ENCODE measurements around the gene ELL.

ELL gene

DNA sequence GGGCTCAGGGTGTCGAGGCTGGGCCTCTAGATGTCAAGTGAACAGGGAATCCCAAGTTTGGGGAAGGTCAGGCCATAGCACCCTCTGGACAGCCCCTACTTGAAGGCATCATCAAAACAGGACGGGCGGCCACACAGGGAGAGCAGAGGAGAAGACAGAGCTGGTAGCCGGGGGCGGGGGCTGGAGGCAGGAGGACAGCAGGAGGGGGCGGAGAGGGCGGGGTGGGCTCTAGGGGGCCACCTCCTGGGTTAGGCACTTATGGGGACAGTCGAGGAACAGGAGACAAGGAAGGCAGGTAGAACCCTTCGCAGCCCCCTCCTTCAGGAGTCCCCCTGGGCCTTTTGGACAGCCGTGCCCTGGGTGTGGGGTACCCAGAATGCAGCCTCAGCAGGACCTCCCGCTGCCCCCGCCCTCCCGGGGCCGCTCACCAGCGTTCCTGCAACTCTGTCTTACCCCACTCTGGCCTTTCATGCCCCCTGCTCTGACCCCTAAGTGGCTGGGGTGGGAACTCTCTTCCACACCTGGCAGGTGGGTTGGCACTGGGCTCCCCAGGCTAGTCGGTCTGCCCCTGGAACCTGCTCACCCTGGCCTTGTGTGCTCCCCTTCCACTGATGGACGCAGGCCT, 96.9 kb downstream of the ELL start:
- in situ Hi-C loops (cut with HindIII; ENCODE audit: low sequenced_read_pairs): no loop called here

DNA sequence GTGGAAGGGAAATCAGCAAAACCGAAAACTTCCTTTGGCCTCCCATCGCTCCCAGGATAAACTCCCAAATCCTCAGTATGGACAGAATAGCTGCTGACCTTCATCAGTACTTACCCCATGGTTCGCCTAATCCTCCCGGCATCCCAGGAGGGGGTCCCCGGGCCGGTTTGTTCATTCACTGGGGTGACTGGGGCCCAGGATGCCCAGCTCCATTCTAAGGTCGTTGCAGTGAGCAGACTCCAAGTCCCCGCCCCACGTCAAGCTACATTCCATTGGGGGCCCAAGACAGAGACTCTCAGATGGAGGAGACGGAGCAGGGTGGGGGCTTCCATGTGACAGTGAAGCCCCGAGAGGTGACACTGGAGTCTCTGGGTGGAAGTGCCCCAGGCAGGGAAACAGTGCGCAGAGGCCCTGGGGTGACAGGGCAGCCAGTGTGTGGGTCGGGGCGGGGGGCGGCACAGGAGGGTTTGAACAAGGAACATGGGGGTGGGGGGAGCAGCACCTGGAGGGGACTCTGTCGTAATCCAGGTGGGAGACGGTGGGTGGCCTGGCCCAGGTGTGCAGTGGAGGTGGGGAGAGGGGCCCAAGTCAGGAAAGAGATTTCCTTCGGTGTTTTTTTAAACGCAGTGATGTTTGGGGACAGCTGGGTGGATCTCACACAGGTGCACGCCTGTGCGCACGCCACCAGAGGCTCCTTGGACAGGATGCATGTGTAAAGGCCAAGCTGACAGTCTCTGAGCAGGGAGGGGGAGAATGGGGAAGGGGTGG, 97.6 kb downstream of the ELL start:
- in situ Hi-C loops (cut with HindIII; ENCODE audit: low sequenced_read_pairs): no loop called here

- in situ Hi-C loops (cut with HindIII; ENCODE audit: low sequenced_read_pairs): no loop called here
Measured at GRCh38 chr19:18423258-18424020, 98.4 kb downstream of the ELL start.

DNA sequence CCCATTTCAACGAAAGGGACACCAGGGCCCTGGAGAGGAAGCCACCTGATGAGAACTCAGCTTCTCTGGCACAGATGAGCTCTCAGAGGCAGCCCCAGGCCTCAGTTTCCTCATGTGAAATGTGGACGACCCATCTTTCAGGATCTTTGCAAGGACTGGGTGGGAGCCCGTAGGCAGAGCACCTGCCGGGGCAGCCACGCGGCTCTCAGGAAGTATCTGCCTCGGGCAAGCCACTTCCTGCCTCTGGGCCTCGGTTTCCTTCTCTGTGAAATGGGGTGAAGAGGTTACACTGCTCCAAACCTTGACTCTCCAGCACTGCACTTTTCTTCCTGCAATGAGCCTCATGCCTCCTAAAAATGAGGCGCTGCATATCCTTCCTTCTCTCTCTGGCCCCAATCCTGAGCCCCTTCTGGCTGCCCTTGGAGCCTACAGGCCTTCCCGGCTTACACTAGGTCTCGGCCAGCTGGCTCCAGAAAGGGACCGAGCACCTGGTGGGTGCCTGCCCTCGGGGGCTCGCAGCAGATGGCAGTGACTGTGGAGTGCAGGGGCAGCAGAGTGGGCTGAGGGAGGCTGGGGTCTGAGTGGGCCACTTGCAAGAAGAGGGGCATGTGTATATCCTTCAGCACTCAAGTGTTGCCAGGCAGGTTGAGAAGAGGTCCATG, 99.2 kb downstream of the ELL start:
- in situ Hi-C loops (cut with HindIII; ENCODE audit: low sequenced_read_pairs): no loop called here

DNA sequence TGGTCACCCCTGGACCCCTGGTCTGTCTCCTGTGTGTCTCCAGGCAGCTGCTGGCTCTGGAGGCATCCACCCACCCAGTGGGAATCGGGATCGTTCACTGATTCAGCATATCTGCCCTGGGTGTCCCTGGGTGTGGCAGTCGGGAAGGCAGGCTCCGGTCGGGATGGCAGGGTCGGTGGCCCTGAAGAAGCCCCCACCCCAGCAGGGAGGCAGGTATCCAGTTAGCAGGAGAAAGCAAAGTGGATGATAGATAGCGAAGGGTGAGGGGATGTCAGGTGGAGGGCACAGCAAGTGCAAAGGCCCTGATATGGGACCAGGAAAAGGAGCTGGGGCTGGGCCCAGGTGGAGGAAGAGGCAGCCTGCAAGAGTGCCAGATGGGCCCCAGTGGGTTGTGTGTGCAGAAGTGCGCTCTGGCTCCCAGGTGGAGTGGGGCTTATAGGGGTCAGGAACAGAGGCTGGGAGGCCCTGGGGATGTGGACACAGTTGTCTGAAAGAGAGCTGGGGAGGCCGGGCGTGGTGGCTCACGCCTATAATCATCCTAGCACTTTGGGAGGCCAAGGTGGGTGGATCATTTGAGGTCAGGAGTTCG, 100.4 kb downstream of the ELL start:
- in situ Hi-C loops (cut with HindIII; ENCODE audit: low sequenced_read_pairs): no loop called here

DNA sequence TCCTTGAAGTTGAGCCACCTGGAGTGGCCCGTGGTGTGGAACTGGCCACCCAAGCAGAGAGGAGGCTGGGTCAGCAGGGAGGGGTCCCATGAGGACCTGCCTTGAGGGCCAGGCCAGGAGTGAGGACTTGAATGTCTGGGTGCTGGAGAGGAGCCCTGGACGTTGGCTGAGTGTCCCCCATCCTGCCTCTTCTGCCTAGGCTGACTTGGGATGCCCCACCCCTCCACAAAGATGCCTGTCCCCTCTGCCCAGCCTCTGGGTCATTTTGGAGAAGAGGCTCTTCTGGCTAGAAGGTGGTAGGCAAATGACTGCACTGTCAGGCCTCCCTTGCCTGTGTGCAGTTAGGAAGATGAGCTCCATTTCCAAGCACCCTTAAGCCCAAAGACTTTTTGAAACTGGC, 100.9 kb downstream of the ELL start:
- in situ Hi-C loops (cut with HindIII; ENCODE audit: low sequenced_read_pairs): no loop called here

GRCh38 chr19:18419699-18420460, 102.0 kb downstream of the ELL start:
- in situ Hi-C loops (cut with HindIII; ENCODE audit: low sequenced_read_pairs): no loop called here

DNA sequence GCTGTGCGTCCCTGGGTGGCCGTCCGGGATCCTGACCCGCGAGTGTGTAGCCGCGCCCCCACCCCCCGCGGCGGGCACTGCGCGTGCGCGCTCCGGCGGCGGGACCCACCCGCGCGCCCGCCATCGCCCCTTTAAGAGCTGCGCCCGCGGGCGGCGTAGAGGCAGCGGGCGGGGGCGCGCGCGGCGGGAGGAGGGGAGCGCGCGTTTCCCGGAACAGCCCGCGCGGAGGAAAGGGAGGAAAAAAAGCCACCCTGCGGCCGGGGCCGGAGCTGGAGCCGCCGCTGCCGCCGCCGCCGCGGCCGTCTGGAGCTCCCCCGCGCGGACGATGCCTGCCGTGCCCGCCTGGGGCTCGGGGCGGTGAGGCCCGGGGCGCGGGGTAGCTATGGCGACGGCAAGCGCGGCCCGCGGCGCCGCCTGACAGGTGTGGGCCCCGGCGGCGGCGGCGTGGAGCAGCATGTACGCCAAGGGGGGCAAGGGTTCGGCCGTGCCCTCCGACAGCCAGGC, 102.6 kb downstream of the ELL start, which contains the start of gene SSBP4:
SSBP4 (plus strand) TSS at position 204 of the 504 bp plus-strand sequence; CDS start at position 455, 251 bp downstream.
- in situ Hi-C loops (cut with HindIII; ENCODE audit: low sequenced_read_pairs): no loop called here

GRCh38 chr19:18418483-18419194, 103.2 kb downstream of the ELL start:
- in situ Hi-C loops (cut with HindIII; ENCODE audit: low sequenced_read_pairs): no loop called here

- in situ Hi-C loops (cut with HindIII; ENCODE audit: low sequenced_read_pairs): no loop called here
Measured at GRCh38 chr19:18418029-18418482, 103.8 kb downstream of the ELL start.

GRCh38 chr19:18417250-18418028, 104.4 kb downstream of the ELL start:
- in situ Hi-C loops (cut with HindIII; ENCODE audit: low sequenced_read_pairs): no loop called here

DNA sequence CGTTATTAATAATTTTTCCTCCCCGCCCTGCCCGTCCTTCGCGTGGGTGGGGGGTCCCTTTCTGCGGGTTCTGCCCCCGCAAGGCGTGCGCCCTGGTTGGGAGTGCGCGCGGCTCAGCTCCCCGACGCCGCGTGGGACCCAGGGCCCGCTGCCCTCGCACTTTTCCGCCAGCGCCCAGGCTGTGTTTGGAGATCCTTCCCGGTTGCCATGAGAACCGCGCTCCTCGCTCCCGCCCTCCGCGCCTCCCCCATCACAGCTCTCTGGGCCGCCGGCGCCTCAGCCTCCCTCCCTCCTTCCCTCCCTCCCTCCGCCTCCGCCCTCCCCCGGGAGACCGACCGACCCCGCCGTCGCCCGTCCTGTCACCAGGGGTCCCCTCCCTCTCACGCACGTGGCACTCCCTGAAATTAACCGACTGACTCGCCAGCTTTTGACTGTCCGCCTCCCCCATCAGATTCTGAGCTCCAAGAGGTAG, 105.1 kb downstream of the ELL start:
- in situ Hi-C loops (cut with HindIII; ENCODE audit: low sequenced_read_pairs): no loop called here

GRCh38 chr19:18415178-18415867, 106.5 kb downstream of the ELL start:
- in situ Hi-C loops (cut with HindIII; ENCODE audit: low sequenced_read_pairs): no loop called here

DNA sequence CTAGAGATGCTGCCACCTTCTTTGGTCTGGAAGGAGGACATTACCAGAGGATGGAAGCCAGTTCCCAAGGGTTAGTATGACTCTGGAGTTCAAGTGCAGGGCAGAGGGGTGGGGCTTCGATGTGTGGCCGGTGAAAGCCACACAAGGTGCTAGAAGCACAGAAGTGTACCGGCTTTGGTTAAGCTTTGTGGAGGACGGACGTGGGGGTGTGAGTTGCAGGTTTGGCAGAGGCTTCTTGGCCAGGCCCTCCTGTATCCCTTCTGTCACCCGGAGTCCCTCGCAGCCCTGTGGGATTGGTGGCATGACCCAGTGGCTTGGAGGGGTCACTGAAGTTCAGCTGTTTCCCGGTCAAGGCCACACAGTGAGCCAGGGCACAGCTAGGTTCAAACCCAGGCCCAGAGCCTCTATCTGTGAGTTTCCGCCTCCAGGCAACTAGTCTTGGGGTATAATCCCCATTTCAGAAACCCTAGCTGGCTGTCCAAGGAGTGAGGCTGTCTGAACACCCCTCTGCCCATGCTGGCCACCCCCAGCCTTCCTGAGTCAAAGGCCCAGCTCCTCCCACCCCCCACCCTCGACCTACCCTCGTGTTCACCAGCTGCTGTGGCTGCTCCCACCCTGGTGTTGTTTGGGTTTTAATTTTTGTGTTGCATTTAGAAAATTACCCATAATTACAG, 107.2 kb downstream of the ELL start:
- in situ Hi-C loops (cut with HindIII; ENCODE audit: low sequenced_read_pairs): no loop called here

GRCh38 chr19:18412610-18413239, 109.1 kb downstream of the ELL start:
- in situ Hi-C loops (cut with HindIII; ENCODE audit: low sequenced_read_pairs): no loop called here

DNA sequence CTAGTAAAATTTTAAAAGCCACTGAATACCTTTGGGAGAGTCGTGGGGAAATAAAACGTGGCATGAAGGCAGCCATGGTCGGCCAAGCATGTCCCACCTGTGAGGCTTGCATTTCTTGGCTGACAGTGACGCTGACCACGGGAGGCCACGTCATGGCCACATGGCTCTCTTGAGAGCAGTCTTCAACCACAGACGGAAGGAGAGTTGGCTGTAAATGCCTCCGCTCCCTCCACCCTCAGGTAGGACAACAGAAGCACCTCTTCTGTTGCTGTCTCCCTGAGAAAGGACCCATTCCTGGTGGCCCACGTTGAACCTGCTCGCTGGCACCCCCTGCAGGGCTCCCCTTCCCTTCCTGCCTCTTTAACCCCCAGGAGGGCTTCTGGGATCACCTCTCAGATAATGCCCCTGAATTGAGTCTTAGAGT, 113.8 kb downstream of the ELL start:
- in situ Hi-C loops (cut with HindIII; ENCODE audit: low sequenced_read_pairs): no loop called here

DNA sequence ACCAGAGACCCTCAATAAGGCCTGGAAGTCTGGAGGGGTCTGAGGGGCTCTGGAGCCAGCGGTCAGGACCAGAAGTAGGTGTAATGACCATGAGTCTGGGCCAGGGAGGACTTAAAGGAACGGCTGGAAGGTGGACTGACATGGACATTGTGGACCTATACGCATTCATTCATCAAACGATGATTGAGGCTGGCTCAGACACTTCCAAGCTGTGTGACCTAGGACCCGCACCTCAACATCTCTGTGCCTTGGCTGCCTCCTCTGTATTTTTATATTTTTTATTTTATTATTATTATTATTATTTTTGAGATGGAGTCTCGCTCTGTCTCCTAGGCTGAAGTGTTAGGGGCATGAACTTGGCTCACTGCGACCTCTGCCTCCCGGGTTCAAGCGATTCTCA, 115.1 kb downstream of the ELL start:
- in situ Hi-C loops (cut with HindIII; ENCODE audit: low sequenced_read_pairs): no loop called here
